ENCODE measurements around the gene GOLGA2.

- TF ChIP-seq CTCF (conservative IDR thresholded peaks at IDR 0.05 in 1 of 2, IDR thresholded peaks at IDR 0.05 in 1 of 2; ENCODE audit: low read depth in 1 of 2, low read length in 2 of 2) (no peak), EZH2 (IDR thresholded peaks at IDR 0.05; ENCODE audit: low read length, missing control alignments) (no peak)
Observed at GRCh38 chr9:128251732-128252100, 24.1 kb downstream of the GOLGA2 start.

All from fibroblast of lung (primary cell).